ENCODE measurements around the gene AZIN2. TPM values are rescaled to one million over a fixed set of nuclear protein-coding genes. Genes with fewer than 3 reads are reported as not detected.

The AZIN2 gene
- total RNA-seq, 1 donor from 2014 or later, result 2.8 TPM

GRCh38 chr1:33094971-33095604 is 14.1 kb downstream of the AZIN2 start:
- H3K27me3 ChIP-seq (ENCODE audit: control insufficient read depth, insufficient read depth, low read length), result no peaks in the 10 kb centered on the region
- H3K4me3 ChIP-seq (ENCODE audit: low read depth, low read length), result no peak overlapping the region
- DNase-seq (ENCODE audit: low read depth), result no peak
- H3K36me3 ChIP-seq (ENCODE audit: control insufficient read depth, insufficient read depth, low read length), result no peaks in the 10 kb centered on the region
- peak; percentile 95 for TF ChIP-seq CTCF (IDR thresholded peaks at IDR 0.05; ENCODE audit: insufficient read depth, low read length, poor library complexity, severe bottlenecking)

- Histone ChIP-seq H3K27me3 (ENCODE audit: control insufficient read depth, insufficient read depth, low read length) (no peaks in the 10 kb centered on the region), H3K4me3 (ENCODE audit: low read depth, low read length) (no peak overlapping the region), H3K36me3 (ENCODE audit: control insufficient read depth, insufficient read depth, low read length) (no peaks in the 10 kb centered on the region)
- no peak for TF ChIP-seq CTCF (IDR thresholded peaks at IDR 0.05; ENCODE audit: insufficient read depth, low read length, poor library complexity, severe bottlenecking)
- no peak for DNase-seq (ENCODE audit: low read depth)
Measured at GRCh38 chr1:33096363-33097005, 15.5 kb downstream of the AZIN2 start.

GRCh38 chr1:33097137-33097611 is 16.2 kb downstream of the AZIN2 start:
- no peak overlapping the region for H3K4me3 ChIP-seq (ENCODE audit: low read depth, low read length)
- no peak for TF ChIP-seq CTCF (IDR thresholded peaks at IDR 0.05; ENCODE audit: insufficient read depth, low read length, poor library complexity, severe bottlenecking)
- no peak for DNase-seq (ENCODE audit: low read depth)
- no peaks in the 10 kb centered on the region for H3K27me3 ChIP-seq (ENCODE audit: control insufficient read depth, insufficient read depth, low read length)
- no peaks in the 10 kb centered on the region for H3K36me3 ChIP-seq (ENCODE audit: control insufficient read depth, insufficient read depth, low read length)

- no peak overlapping the region for H3K4me3 ChIP-seq (ENCODE audit: low read depth, low read length)
- no peak for DNase-seq (ENCODE audit: low read depth)
- no peaks in the 10 kb centered on the region for H3K27me3 ChIP-seq (ENCODE audit: control insufficient read depth, insufficient read depth, low read length)
- TF ChIP-seq CTCF (IDR thresholded peaks at IDR 0.05; ENCODE audit: insufficient read depth, low read length, poor library complexity, severe bottlenecking), result no peak
- H3K36me3 ChIP-seq (ENCODE audit: control insufficient read depth, insufficient read depth, low read length), result no peaks in the 10 kb centered on the region
Measured at GRCh38 chr1:33097762-33098161, 16.8 kb downstream of the AZIN2 start.

GRCh38 chr1:33098371-33098770 is 17.4 kb downstream of the AZIN2 start:
- Histone ChIP-seq H3K36me3 (ENCODE audit: control insufficient read depth, insufficient read depth, low read length) (no peaks in the 10 kb centered on the region), H3K27me3 (ENCODE audit: control insufficient read depth, insufficient read depth, low read length) (no peaks in the 10 kb centered on the region), H3K4me3 (ENCODE audit: low read depth, low read length) (no peak overlapping the region)
- no peak for TF ChIP-seq CTCF (IDR thresholded peaks at IDR 0.05; ENCODE audit: insufficient read depth, low read length, poor library complexity, severe bottlenecking)
- DNase-seq (ENCODE audit: low read depth), result no peak
